Astrocyte (in vitro differentiated cells and primary cell): ENCODE results near the gene SIRPB2. TPM values are rescaled to one million over a fixed set of nuclear protein-coding genes. Genes with fewer than 3 reads are reported as not detected.

Experiments
- DNase-seq: peaks from one replicate; pipeline ENCODE4 v3.0.0-alpha.2; 2010; ENCODE audit warnings: low read depth
- FAIRE-seq: peaks from 2 replicates; lab custom pipeline; 2011; peaks lifted over from hg19 to GRCh38; lab: Jason Lieb, UNC
- H2AFZ ChIP-seq: 2 replicates; pipeline ENCODE4 v1.6.0; 2012; ENCODE audit warnings: low read depth, low read length, inconsistent platforms
- H3K27ac ChIP-seq: 2 replicates; pipeline ENCODE4 v1.5.1; 2011; ENCODE audit warnings: low read depth, low read length, inconsistent platforms
- H3K27me3 ChIP-seq: 2 replicates; pipeline ENCODE4 v1.6.0; 2011; ENCODE audit warnings: low read length, inconsistent platforms; ENCODE audit not compliant: insufficient read depth
- H3K36me3 ChIP-seq: 2 replicates; pipeline ENCODE4 v1.5.1; 2011; ENCODE audit warnings: low read length, inconsistent platforms; ENCODE audit not compliant: insufficient read depth
- H3K4me1 ChIP-seq: 2 replicates; pipeline ENCODE4 v1.5.1; 2011; ENCODE audit warnings: low read length, inconsistent platforms; ENCODE audit not compliant: insufficient read depth
- H3K4me2 ChIP-seq: 2 replicates; pipeline ENCODE4 v1.6.0; 2012; ENCODE audit warnings: low read length, inconsistent platforms
- H3K4me3 ChIP-seq: 2 replicates; pipeline ENCODE4 v1.5.1; 2011; ENCODE audit warnings: low read depth, mild to moderate bottlenecking, low read length, inconsistent platforms; ENCODE audit not compliant: insufficient read depth
- H3K79me2 ChIP-seq: 2 replicates; pipeline ENCODE4 v1.6.0; 2012; ENCODE audit warnings: mild to moderate bottlenecking, low read length, inconsistent platforms; ENCODE audit not compliant: insufficient read depth
- H3K9ac ChIP-seq: 2 replicates; pipeline ENCODE4 v1.6.0; 2012; ENCODE audit warnings: mild to moderate bottlenecking, low read length, inconsistent platforms
- H3K9me3 ChIP-seq: 2 replicates; pipeline ENCODE4 v1.5.1; 2012; ENCODE audit warnings: low read depth, mild to moderate bottlenecking, low read length, inconsistent platforms; ENCODE audit not compliant: insufficient read depth
- H4K20me1 ChIP-seq: 2 replicates; pipeline ENCODE4 v1.6.0; 2012; ENCODE audit warnings: low read length, inconsistent platforms; ENCODE audit not compliant: insufficient read depth
- H3K27ac Mint-ChIP-seq: one replicate; pipeline ENCODE4 v1.8.0; 2021; ENCODE audit warnings: mild to moderate bottlenecking, mixed read lengths; ENCODE audit not compliant: unreplicated experiment
- H3K27me3 Mint-ChIP-seq: one replicate; pipeline ENCODE4 v1.8.0; 2021; ENCODE audit warnings: low read depth, mixed read lengths; ENCODE audit not compliant: unreplicated experiment
- H3K36me3 Mint-ChIP-seq: one replicate; pipeline ENCODE4 v1.8.0; 2021; ENCODE audit warnings: low read depth, mixed read lengths; ENCODE audit not compliant: unreplicated experiment
- H3K4me1 Mint-ChIP-seq: one replicate; pipeline ENCODE4 v1.8.0; 2021; ENCODE audit warnings: low read depth, mixed read lengths; ENCODE audit not compliant: unreplicated experiment
- H3K4me3 Mint-ChIP-seq: one replicate; pipeline ENCODE4 v1.8.0; 2021; ENCODE audit warnings: mild to moderate bottlenecking, moderate library complexity, mixed read lengths; ENCODE audit not compliant: unreplicated experiment
- H3K9me3 Mint-ChIP-seq: one replicate; pipeline ENCODE4 v1.8.0; 2021; ENCODE audit warnings: mild to moderate bottlenecking, mixed read lengths; ENCODE audit not compliant: unreplicated experiment
- CTCF ChIP-seq: IDR thresholded peaks from 2 replicates; pipeline ENCODE4 v1.5.1; 2011; ENCODE audit warnings: low read depth, mild to moderate bottlenecking, inconsistent platforms, low read length, moderate library complexity; ENCODE audit not compliant: insufficient read depth
- EZH2 ChIP-seq: IDR thresholded peaks from 2 replicates; pipeline ENCODE4 v1.6.1; 2012; ENCODE audit warnings: mild to moderate bottlenecking, low read length, inconsistent platforms; ENCODE audit not compliant: insufficient read depth
- total RNA-seq: library from RNA; stranded (reverse); gene quantifications from 2 replicates; pipeline ENCODE4 v1.2.1, GENCODE V29; 2021

The SIRPB2 gene
- total RNA-seq, 1 donor from 2014 or later, result not detected

GRCh38 chr20:1429143-1429728 is 62.0 kb downstream of the SIRPB2 start:
- no peak overlapping the region for H3K9ac ChIP-seq
- no peak overlapping the region for H3K4me2 ChIP-seq
- Mint-ChIP-seq H3K9me3 (no peaks in the 10 kb centered on the region), H3K27ac (no peak overlapping the region), H3K4me3 (no peak overlapping the region), H3K27me3 (no peaks in the 10 kb centered on the region), H3K36me3 (no peaks in the 10 kb centered on the region), H3K4me1 (peaks cover 3% of the 10 kb centered on the region)
- H2AFZ ChIP-seq, result no peak overlapping the region
- TF ChIP-seq CTCF (no peak), EZH2 (no peak)
- peaks cover under 1% of the 10 kb centered on the region for H3K4me1 ChIP-seq
- no peak overlapping the region for H3K4me3 ChIP-seq
- no peak for DNase-seq
- H3K36me3 ChIP-seq, result no peaks in the 10 kb centered on the region
- H3K9me3 ChIP-seq, result no peaks in the 10 kb centered on the region
- no peaks in the 10 kb centered on the region for H3K79me2 ChIP-seq
- no peak for FAIRE-seq
- H4K20me1 ChIP-seq, result no peaks in the 10 kb centered on the region
- peaks cover 2% of the 10 kb centered on the region for H3K27me3 ChIP-seq
- no peak overlapping the region for H3K27ac ChIP-seq

GRCh38 chr20:1427457-1428054 is 63.7 kb downstream of the SIRPB2 start:
- H3K4me1 Mint-ChIP-seq, result peaks cover 3% of the 10 kb centered on the region

More at GRCh38 chr20:1427457-1428054, 63.7 kb downstream of the SIRPB2 start:
- no peaks in the 10 kb centered on the region for H3K36me3 ChIP-seq
- Mint-ChIP-seq H3K36me3 (no peaks in the 10 kb centered on the region), H3K9me3 (no peaks in the 10 kb centered on the region), H3K27ac (no peak overlapping the region), H3K4me3 (no peak overlapping the region), H3K27me3 (no peaks in the 10 kb centered on the region)
- no peak for TF ChIP-seq CTCF
- TF ChIP-seq EZH2, result no peak
- H4K20me1 ChIP-seq, result no peaks in the 10 kb centered on the region
- H3K79me2 ChIP-seq, result no peaks in the 10 kb centered on the region
- peaks cover 2% of the 10 kb centered on the region for H3K27me3 ChIP-seq
- no peaks in the 10 kb centered on the region for H3K4me1 ChIP-seq
- H3K4me2 ChIP-seq, result no peak overlapping the region
- H3K9me3 ChIP-seq, result no peaks in the 10 kb centered on the region
- H3K4me3 ChIP-seq, result no peak overlapping the region
- FAIRE-seq, result no peak
- no peak for DNase-seq
- H2AFZ ChIP-seq, result no peak overlapping the region
- H3K27ac ChIP-seq, result no peak overlapping the region
- no peak overlapping the region for H3K9ac ChIP-seq
